Esophagus muscularis mucosa (tissue), 3 donors: Measurements from ENCODE around the gene CHAD.

ENCODE experiments used
- POLR2A ChIP-seq: fragments of 450-650 bp; IDR thresholded peaks from one replicate; pipeline ENCODE4 v1.6.1; 2017; ENCODE audit warnings: antibody characterized with exemption, moderate library complexity, mild to moderate bottlenecking, low read depth
- POLR2AphosphoS5 ChIP-seq, 2 donors: sonication (generic); formaldehyde crosslinking; IDR thresholded peaks; one replicate each; pipeline ENCODE4 v1.6.1; 2017; ENCODE audit warnings: antibody characterized with exemption in 2 of 2
- TF ChIP-seq, protein P1 (sequence below), 3 experiments: fragments of 200-600 bp in 2 of 3; fragments of 450-650 bp in 1 of 3; sonication (generic) in 2 of 3; IDR thresholded peaks; one replicate each; pipeline ENCODE4 v1.5.1; 2017 to 2019; ENCODE audit warnings: antibody characterized with exemption in 3 of 3, mild to moderate bottlenecking in 2 of 3, moderate library complexity in 1 of 3

DNA sequence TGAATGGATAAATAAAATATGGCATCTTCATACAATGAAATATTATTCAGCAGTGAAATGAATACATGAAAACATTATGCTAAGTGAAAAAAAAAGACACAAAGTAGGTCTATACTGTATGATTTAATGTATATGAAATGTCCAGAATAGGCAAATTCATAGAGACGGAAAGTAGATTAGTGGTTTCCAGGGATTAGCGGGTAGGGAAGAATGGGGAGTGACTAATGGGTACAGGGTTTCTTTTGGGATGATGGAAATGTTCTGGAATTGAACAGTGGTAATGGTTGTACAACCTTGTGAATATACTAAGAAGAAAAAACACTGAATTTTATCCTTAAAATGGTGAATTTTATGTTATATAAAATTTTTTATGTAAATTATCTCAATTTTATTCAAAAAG is 31.0 kb upstream of the CHAD start:
- TF ChIP-seq, protein P1, sequence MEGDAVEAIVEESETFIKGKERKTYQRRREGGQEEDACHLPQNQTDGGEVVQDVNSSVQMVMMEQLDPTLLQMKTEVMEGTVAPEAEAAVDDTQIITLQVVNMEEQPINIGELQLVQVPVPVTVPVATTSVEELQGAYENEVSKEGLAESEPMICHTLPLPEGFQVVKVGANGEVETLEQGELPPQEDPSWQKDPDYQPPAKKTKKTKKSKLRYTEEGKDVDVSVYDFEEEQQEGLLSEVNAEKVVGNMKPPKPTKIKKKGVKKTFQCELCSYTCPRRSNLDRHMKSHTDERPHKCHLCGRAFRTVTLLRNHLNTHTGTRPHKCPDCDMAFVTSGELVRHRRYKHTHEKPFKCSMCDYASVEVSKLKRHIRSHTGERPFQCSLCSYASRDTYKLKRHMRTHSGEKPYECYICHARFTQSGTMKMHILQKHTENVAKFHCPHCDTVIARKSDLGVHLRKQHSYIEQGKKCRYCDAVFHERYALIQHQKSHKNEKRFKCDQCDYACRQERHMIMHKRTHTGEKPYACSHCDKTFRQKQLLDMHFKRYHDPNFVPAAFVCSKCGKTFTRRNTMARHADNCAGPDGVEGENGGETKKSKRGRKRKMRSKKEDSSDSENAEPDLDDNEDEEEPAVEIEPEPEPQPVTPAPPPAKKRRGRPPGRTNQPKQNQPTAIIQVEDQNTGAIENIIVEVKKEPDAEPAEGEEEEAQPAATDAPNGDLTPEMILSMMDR (IDR thresholded peaks at IDR 0.05), result no peak
- TF ChIP-seq POLR2A (no peak), POLR2AphosphoS5 (IDR thresholded peaks at IDR 0.05) (no peak)
